Mammary epithelial cell (primary cell): ENCODE data around the gene OSBPL7.

Source experiments
- CTCF ChIP-seq, 2 donors: IDR thresholded peaks in 1 of 2; conservative IDR thresholded peaks in 1 of 2; 2 replicates each; pipeline ENCODE4 v1.5.1; 2011 to 2012; ENCODE audit warnings: inconsistent platforms in 2 of 2, low read length in 2 of 2, mild to moderate bottlenecking in 2 of 2, control low read depth in 1 of 2, low read depth in 1 of 2; ENCODE audit not compliant: insufficient read depth in 1 of 2; ENCODE audit errors: extremely low read depth in 1 of 2
- EZH2 ChIP-seq: IDR thresholded peaks from 2 replicates; pipeline ENCODE4 v1.6.1; 2012; ENCODE audit warnings: low read length, inconsistent platforms, borderline replicate concordance

- no peak for TF ChIP-seq EZH2
- no peak for TF ChIP-seq CTCF (conservative IDR thresholded peaks at IDR 0.05 in 1 of 2, IDR thresholded peaks at IDR 0.05 in 1 of 2; ENCODE audit: extremely low read depth in 1 of 2, insufficient read depth in 1 of 2, low read depth in 1 of 2, low read length in 2 of 2)
Measured at GRCh38 chr17:47830396-47831002, 8.9 kb upstream of the OSBPL7 start.
